Measurements from ENCODE around the gene DYRK2. TPM values are rescaled to one million over a fixed set of nuclear protein-coding genes. Genes with fewer than 3 reads are reported as not detected.

The DYRK2 gene
- 51.9 and 57.7 TPM in 2 replicates for total RNA-seq

DNA sequence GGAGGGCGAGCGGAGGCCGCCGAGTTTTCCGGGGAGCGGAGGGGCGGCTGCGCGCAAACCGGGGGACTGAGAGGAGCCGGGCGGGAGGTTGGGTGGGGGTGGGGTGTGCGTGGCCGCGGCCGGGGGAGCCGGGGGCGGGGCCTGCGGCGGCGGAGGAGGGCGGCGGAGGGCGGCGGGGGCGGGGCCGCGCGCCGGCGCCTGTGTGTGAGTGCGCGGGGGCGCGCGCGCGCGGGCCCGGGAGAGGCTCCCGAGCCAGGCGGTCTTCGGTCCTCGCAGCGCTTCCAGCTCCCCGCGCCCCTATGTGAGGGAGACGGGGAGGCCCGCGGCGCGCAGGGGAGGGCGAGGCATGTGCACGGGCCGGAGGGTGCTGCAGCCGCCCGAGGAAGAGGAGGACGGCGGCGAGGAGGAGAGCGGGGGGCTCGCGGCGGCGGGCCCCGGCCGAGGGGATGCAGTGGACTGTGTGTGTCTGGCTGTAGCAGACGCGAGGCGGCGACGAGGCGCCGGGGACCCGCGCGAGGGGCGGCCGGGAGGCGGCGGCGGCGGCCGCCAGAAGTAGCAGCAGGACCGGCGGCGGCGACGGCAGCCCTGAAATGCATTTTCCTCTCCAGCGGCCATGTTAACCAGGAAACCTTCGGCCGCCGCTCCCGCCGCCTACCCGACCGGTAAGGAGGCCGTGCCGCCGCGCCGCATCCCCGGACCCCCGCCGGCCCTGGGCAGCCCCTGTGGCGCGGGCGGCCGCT lies at the start of gene DYRK2:
DYRK2 (plus strand) TSS at position 225 of the 740 bp plus-strand sequence; CDS start at position 614, 389 bp downstream.

